Measurements from ENCODE around the gene FBXL7.

The FBXL7 gene

DNA sequence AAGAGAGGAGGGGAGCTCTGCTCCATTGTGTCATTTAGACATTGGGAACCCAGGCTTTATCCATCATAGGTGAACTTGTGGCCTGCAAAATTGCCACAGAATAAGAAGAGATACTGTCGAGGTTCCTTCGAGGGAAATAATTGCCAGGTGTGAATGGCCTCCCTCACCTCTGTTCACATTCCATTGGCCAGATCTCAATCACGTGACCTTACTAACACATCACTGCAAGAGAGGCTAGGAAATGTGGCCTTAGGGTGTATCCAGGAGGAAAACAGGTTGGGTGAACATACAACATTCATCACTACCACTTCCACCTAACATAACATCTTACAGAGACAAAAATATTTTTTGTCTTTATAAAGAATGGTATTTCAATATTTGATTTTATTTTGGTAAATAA is 182.1 kb downstream of the FBXL7 start:
- no peak for DNase-seq

GRCh38 chr5:15682566-15682965 is 182.6 kb downstream of the FBXL7 start:
- no peak for DNase-seq

DNA sequence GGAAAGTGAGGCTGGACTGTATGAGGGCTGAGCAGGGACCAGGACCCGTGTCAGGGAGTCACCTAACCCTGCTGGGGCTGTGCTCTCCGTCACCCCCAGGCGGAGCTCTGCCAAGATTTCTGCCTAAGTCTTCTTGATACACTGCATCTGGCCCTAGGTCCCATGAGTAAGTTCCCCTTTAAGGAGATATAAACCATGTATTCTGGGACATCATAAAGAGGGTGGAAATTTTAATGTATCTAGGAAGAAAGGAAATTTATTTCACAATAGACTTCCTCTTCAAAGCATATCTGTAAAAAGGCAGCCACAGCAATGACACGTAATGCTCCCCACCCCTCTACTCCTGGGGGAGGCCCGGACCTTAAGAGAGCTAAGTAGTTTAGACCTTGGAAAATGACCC is 183.4 kb downstream of the FBXL7 start:
- no peak for DNase-seq

GRCh38 chr5:15687401-15687800 is 187.4 kb downstream of the FBXL7 start:
- DNase-seq: no peak

- no peak for DNase-seq
Measured at GRCh38 chr5:15689836-15690235, 189.9 kb downstream of the FBXL7 start.

DNA sequence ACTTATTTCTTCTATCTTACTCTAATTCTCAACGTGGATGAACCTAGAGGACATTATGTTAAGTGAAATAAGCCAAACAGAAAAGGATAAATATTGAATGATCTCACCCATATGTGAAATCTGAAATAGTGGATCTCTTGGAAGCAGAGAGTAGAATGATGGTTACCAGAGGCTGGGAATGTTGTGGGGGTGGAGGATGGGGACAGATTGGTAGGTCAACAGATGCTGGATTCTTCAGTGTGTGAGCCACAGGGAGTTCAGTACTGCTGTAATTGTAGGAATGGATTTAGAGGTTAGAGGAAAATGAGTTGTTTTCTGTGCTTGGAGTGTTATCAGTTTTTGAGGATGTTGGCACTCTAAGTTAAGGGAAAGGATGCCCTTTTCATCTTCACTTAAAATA is 190.6 kb downstream of the FBXL7 start:
- no peak for DNase-seq

- DNase-seq: no peak
Measured at GRCh38 chr5:15691521-15691920, 191.5 kb downstream of the FBXL7 start.

DNA sequence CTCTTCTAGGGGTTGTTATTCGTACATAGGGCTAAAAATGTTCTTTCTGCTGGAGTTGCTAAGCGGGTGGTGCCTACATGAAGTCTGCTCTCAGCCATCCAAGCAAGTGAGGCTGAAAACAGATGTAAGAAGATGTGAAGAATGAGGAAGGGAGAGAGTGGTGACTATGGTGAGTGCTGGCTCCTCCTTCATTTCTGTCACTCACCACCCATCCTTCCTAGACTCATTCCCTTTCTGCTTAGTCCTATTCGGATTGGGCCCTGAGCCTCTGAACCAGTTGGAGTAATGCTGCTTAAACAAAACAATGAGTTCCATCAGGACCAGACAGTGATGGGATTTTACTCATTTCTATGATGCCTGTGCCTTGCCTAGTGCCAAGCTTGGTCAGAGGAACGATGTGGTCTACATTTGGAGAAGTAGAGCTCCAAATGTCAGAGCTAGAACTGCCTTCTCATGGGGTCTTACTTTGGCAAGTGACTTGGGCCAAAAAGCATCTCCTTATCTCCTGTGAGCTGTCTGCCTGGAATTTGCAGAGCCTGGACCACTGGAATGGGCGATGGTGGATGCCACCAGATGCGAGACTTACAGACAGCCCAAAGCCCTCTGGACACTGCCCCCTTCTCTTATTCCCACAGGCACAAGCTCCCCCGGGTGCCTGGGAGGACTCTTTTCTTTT is 192.9 kb downstream of the FBXL7 start:
- DNase-seq: no peak

DNA sequence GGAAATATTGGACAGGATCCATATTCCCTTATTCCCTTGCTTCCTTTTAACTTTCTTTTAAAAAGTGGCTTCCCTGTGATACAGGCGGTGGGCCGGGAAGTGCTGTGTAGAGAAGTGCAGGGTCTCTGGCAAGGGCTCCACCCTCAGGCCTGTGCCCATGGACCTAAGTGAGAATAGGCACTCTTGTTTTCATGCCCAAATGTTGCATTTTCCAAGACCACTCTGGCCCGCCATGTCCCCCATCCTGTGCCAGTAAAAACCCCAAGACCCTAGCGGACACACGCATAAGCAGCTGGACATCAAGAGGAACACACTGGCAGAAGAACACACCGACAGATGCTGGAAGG is 193.4 kb downstream of the FBXL7 start:
- DNase-seq: no peak

GRCh38 chr5:15693933-15694332 is 194.0 kb downstream of the FBXL7 start:
- no peak for DNase-seq

- DNase-seq: no peak
Measured at GRCh38 chr5:15694696-15695214, 194.8 kb downstream of the FBXL7 start.

- DNase-seq: no peak
Measured at GRCh38 chr5:15695215-15695731, 195.3 kb downstream of the FBXL7 start.

DNA sequence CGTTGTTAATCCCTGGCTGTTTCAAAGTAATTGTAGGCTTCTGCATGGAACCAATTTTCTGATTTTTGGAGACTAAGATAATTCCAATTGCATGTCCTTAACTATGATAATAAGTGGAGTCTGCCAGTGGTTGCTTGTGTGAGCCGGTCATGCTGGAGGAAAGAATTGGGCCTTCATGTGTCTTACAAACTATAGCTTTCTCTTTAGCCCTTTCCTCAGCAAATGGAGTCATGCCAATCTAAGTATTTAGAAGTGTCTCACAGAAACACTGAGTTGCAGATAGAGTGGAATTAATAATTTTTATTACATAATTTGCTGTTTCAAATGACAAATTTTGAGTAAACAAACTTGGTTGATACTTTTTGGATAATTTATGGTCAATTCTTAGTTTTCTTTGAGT is 200.4 kb downstream of the FBXL7 start:
- DNase-seq: no peak

DNA sequence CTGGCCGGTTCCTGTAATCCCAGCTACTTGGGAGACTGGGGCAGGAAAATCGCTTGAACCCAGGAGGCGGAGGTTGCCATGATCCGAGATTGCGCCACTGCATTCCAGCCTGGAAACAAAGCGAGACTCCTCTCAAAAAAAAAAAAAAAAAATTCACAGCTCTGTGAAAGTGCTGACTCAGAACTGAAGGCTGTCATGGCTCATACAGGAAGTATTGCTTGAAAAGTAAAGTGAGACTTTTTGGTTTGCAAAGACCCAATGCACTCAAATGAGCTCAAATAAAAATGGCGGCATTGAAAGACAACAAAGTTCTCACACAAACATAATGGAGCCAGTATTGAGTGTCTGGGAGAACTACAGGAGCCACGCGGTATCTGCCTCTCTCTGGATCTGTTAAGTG is 202.1 kb downstream of the FBXL7 start:
- no peak for DNase-seq

GRCh38 chr5:15703901-15704300 is 203.9 kb downstream of the FBXL7 start:
- DNase-seq: no peak

GRCh38 chr5:15704397-15704947 is 204.5 kb downstream of the FBXL7 start:
- DNase-seq: no peak

DNA sequence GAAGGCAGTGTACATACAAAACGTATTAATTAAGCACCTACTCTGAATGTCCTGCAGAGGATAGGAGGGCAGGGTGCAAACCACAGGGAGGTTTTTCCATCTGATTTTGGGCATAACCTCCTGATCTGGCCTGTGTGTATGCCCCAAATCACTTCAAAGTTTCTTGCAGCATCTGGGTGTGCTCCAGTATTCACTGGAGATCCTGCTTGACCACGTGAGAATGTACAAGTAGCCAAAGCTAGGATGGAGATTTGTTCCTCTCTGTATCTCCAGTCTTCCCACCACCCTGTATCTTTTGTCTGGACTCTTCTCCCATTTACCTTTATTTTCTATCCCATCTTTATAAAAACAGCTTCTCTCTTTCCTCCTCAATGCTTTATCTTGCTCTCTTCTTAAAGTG is 207.7 kb downstream of the FBXL7 start:
- no peak for DNase-seq

- DNase-seq: no peak
Measured at GRCh38 chr5:15711892-15712291, 211.9 kb downstream of the FBXL7 start.

GRCh38 chr5:15715535-15715934 is 215.6 kb downstream of the FBXL7 start:
- no peak for DNase-seq

GRCh38 chr5:15715967-15716366 is 216.0 kb downstream of the FBXL7 start:
- no peak for DNase-seq

- no peak for DNase-seq
Measured at GRCh38 chr5:15717001-15717400, 217.0 kb downstream of the FBXL7 start.

DNA sequence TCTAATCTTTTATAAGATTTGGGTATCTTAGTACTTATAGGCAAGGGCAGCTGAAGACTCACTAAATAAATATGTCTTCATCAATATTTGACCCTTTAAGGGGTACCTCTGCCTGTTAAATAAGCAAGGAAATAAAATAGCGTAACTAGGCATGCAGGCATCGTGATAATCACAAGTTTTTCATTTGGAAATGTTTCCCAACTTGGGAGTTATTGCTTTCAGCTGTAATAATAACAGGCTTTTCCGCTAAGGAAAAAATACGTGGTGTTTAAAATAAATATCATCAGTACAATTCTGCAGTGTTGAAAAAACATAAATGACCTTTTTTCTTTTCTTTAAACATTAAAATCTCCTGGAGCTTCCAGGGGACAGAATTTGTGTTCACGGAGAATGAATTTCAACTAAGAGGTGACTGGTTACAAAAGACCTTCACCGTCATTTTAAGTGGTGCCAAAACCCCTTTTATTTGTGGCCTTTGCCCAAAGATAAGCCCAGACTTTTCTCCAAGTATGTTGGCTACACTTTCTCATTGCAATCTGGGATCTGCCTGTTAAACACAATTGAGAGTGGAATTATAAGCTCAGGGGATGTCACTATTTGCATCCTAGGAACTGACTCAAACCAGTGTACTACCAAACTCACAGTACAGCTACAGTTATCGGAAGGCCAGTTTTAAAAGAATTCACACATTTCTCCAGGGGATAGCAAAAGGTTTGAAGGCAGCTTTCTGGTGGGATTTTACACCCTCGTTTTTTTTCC is 218.6 kb downstream of the FBXL7 start:
- DNase-seq: no peak

DNA sequence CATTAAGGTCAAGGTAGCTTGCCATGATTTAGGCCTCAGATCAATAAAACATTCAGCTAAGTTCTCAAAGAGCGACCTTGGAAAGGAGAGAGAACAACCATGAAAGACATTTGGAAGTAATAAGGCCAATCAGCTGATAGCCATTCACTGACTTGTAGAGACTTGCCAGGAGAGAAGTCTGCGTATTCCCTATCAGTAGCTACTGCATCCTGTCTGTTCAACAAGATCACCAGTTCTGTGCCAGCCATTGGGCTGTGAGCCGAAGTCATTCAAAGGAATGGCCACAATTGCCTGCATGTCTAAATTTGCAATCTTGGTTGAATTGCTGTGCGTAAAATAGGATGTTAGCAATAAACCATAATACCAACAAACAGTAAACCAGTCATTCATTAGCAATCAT is 219.8 kb downstream of the FBXL7 start:
- no peak for DNase-seq

GRCh38 chr5:15720515-15720914 is 220.5 kb downstream of the FBXL7 start:
- no peak for DNase-seq
